D721Med (cell line): Measurements from ENCODE around the gene SLC5A9.

Source experiments
- DNase-seq: peaks from one replicate; pipeline ENCODE4 v3.0.0; 2011; ENCODE audit warnings: low spot score; ENCODE audit not compliant: insufficient read length
- FAIRE-seq: peaks from 2 replicates; lab custom pipeline; 2011; peaks lifted over from hg19 to GRCh38; lab: Jason Lieb, UNC
- CTCF ChIP-seq: IDR thresholded peaks from 2 replicates; pipeline ENCODE4 v1.5.1; 2012; ENCODE audit warnings: mild to moderate bottlenecking, control low read depth; ENCODE audit not compliant: insufficient read depth; ENCODE audit errors: missing control alignments

Gene SLC5A9

GRCh38 chr1:48250572-48250971 is 28.1 kb downstream of the SLC5A9 start:
- no peak for TF ChIP-seq CTCF
- FAIRE-seq (no peak), DNase-seq (no peak)

GRCh38 chr1:48251323-48251722 is 28.8 kb downstream of the SLC5A9 start:
- no peak for TF ChIP-seq CTCF
- FAIRE-seq = no peak
- no peak for DNase-seq

GRCh38 chr1:48251821-48252220 is 29.3 kb downstream of the SLC5A9 start:
- FAIRE-seq = no peak
- no peak for TF ChIP-seq CTCF
- no peak for DNase-seq

- no peak for TF ChIP-seq CTCF
- DNase-seq = no peak
- no peak for FAIRE-seq
Observed at GRCh38 chr1:48254254-48254653, 31.7 kb downstream of the SLC5A9 start.

GRCh38 chr1:48258106-48258505 is 35.6 kb downstream of the SLC5A9 start:
- DNase-seq = no peak
- TF ChIP-seq CTCF = no peak
- FAIRE-seq = no peak

GRCh38 chr1:48261881-48262400 is 39.4 kb downstream of the SLC5A9 start:
- no peak for FAIRE-seq
- no peak for TF ChIP-seq CTCF
- DNase-seq = no peak

GRCh38 chr1:48263041-48263440 is 40.5 kb downstream of the SLC5A9 start:
- no peak for FAIRE-seq
- TF ChIP-seq CTCF = no peak
- no peak for DNase-seq
